A549 (cell line): Measurements from ENCODE around the gene DDAH2.

Experiments used
- EP300 ChIP-seq, 2 experiments: fragments of >200 bp; sonication (Bioruptor Twin); formaldehyde crosslinking; IDR thresholded peaks; 2 replicates in 1 of 2; 3 replicates in 1 of 2; pipeline ENCODE4 v1.6.1; 2016 to 2017
- HOXA7 ChIP-seq: fragments of 250-450 bp; sonication (Bioruptor Pico); IDR thresholded peaks from 2 replicates; pipeline ENCODE4 v1.5.0; 2020; ENCODE audit warnings: mild to moderate bottlenecking, moderate library complexity
- MYC ChIP-seq: IDR thresholded peaks from 2 replicates; pipeline ENCODE4 v1.6.1; 2012; ENCODE audit warnings: mild to moderate bottlenecking, inconsistent platforms, low read length, improper control_type of control experiment, borderline replicate concordance
- POLR2A ChIP-seq: IDR thresholded peaks from 2 replicates; pipeline ENCODE4 v1.6.1; 2012; ENCODE audit warnings: mild to moderate bottlenecking, low read length
- TFCP2L1 ChIP-seq: fragments of 250-450 bp; sonication (Bioruptor Pico); IDR thresholded peaks from 2 replicates; pipeline ENCODE4 v1.5.0; 2021; ENCODE audit warnings: mild to moderate bottlenecking
- TF ChIP-seq, protein P1 (sequence below): fragments of >200 bp; sonication (Bioruptor Twin); formaldehyde crosslinking; IDR thresholded peaks from 3 replicates; pipeline ENCODE4 v1.5.1; 2016

DNA sequence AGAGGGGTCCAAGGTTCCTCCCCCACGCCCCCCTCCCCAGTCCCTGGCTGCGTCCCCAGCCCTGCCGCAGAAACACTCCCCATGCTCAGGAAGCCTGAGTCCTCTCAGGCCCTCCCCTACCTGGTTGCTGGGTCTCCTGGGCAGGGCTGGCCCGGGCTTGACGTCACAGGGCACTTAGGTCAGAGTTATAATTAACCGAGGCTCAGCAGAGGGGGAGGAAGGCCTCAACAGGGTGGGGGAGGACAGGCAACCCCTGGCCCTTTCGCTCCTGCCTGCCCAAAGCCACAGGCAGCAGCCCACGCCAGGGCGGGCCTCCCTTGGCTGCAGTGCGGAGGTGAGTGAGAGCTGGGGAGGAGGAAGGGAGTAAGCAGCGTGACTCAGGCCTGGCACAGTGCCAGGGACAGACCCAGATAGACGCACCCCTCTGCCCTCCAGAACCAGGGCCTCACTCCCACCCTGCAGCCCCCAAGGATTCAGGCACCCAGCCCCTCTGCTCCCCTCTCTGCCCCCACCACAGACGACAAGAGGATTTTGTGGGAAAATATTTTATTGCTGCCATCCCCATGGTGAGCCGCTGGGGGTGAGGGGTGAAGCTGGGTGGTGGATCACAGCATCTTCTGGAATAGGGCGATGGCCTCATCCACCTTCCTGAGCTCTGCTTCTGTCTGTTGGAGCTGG, 48.0 kb upstream of the DDAH2 start, which contains the start of gene VWA7:
- TF ChIP-seq, protein P1, sequence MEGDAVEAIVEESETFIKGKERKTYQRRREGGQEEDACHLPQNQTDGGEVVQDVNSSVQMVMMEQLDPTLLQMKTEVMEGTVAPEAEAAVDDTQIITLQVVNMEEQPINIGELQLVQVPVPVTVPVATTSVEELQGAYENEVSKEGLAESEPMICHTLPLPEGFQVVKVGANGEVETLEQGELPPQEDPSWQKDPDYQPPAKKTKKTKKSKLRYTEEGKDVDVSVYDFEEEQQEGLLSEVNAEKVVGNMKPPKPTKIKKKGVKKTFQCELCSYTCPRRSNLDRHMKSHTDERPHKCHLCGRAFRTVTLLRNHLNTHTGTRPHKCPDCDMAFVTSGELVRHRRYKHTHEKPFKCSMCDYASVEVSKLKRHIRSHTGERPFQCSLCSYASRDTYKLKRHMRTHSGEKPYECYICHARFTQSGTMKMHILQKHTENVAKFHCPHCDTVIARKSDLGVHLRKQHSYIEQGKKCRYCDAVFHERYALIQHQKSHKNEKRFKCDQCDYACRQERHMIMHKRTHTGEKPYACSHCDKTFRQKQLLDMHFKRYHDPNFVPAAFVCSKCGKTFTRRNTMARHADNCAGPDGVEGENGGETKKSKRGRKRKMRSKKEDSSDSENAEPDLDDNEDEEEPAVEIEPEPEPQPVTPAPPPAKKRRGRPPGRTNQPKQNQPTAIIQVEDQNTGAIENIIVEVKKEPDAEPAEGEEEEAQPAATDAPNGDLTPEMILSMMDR = no peak
- TF ChIP-seq EP300 (IDR thresholded peaks at IDR 0.05) = no peak
- no peak for TF ChIP-seq POLR2A
- TF ChIP-seq HOXA7 (CRISPR knock-in tag) = no peak
- no peak for TF ChIP-seq TFCP2L1 (CRISPR knock-in tag)
- TF ChIP-seq MYC = no peak
